ENCODE results near the gene EYA2. TPM values are rescaled to one million over a fixed set of nuclear protein-coding genes. Genes with fewer than 3 reads are reported as not detected.

EYA2 gene
- total RNA-seq, 1 experiment from 2014 or later: not detected

DNA sequence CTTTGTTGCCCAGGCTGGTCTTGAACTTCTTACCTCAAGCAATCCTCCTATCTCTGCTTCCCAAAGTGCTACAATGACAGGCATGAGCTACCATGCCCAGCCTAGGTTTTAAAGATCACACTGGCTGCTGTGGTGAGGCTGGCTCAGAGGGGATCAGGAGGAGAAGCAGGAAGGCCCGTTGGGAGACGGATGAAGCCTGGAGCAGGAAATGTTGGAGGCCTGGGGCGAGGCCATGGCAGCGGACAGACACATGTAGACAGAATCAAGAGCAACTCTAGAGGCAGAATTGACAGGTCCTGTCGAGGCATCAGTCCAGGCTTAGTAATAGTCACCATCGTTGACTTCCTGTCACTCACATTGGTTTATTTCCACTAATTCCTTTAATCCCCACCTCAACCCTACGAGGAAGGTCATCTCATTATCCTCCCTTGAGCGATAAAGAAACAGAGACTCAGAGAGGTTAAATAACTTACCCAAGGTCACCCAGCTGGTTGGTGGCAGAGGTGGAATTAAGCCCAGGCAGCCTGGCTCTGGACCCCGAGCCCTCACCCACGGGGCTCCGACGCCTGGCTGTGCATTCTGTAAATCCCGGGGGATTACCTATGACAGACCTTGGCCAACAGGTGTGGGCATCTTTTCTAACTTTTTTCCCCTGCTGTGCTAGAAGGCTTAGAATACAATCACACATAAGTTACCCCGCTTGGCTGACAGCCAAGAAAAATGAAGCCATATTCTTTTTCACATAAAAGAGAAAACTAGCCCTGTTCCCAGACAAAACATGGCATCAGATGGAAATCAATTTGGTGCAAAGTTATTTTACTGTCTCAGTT is 113.4 kb downstream of the EYA2 start:
- no peak for DNase-seq (ENCODE audit: low read depth)

DNA sequence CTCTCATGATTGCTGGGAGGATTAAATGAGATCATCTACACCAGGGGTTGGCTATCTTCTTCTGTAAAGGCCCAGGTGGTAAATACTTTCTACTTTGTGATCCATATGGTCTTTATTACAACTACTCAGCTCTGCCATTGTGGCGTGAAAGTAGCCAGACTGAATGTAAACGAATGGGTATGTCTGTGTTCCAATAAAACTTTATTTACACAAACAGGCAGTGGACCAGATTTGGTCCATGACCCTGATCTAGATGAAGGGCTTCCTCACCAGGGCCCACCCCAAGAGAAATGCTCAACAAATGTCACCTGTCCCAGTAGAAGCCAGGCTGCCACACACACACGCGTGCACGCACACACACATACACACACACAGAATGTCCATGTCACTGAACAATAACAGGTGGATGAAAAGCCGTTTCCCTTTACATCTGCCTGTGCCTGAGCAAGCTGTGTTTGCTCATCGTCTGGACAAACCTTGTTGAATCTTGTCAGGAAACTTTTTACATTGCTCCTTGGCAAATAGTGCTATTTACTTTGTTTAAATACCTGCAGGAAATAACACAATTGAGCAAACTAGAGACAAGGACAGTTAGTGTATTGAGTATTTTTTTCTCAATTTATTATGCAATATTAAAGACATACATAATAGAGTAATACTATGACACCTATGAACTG is 114.3 kb downstream of the EYA2 start:
- no peak for DNase-seq (ENCODE audit: low read depth)

DNA sequence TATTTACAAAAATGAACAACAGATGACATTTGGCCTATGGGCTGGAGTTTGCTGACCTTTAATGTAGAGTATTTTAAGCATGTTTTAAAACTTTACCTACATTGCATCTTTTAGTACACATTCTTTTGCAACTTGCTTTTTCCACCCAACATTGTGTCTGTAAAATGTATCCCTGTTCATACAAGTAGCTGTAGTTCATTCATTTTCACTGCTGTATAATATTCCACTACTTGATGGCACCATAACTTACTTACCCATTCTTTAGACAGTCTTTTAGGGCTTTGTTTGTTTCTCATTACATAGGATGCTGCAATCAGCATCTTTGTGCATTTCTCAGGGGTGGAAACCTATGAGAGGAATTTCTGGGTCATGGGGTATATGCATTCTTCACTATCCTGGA is 115.1 kb downstream of the EYA2 start:
- DNase-seq (ENCODE audit: low read depth): no peak

DNA sequence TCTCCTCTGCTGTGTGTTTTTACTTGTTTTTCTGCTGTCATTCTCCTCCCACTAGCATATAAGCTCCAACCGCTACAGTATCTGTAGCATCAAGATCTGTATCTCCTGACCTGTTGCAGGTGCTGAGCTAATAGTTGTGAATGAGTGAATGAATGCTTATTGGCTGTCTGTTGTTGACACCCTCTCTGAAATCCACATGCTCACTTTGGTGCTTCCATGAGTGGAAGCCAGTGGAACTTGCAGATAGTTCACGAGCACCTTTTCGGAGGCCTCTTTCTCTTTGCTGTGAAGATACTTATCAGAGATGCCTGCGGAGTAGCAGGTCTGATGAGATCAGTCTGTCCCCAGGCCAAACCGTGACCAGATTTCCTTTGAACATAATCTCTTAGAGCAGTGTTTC is 117.3 kb downstream of the EYA2 start:
- no peak for DNase-seq (ENCODE audit: low read depth)

GRCh38 chr20:47013606-47014005 is 119.0 kb downstream of the EYA2 start:
- no peak for DNase-seq (ENCODE audit: low read depth)

DNA sequence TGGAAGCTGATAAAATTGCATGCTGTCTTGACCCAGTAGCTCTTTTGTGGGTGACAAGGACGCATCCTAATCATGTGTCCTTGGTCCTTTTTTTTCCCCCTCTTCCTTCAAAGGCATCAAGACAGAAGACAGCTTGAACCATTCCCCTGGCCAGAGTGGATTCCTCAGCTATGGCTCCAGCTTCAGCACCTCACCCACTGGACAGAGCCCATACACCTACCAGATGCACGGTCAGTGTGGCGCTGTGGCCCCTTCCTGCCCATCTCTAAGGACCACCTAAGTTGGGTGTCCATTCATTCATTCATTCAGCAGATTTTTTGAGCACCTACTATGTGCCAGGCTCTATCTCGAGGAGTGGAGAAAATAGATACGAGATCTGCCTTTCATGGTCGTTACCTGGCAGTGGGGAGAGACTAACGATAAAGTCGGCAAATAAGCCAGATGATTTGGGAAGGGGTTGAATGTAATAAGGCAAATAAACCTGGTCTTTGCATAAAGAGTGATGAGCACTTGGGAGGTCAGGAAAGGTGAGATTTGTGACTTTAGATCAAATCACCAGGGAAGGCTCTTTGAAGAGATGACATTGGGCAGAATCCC is 121.5 kb downstream of the EYA2 start:
- no peak for DNase-seq (ENCODE audit: low read depth)

- no peak for DNase-seq (ENCODE audit: low read depth)
These were observed 123.7 kb downstream of the EYA2 start for GRCh38 chr20:47018381-47018780.

- peak; percentile 38 for DNase-seq (ENCODE audit: low read depth)
These were observed 124.6 kb downstream of the EYA2 start for GRCh38 chr20:47019121-47019824.

DNA sequence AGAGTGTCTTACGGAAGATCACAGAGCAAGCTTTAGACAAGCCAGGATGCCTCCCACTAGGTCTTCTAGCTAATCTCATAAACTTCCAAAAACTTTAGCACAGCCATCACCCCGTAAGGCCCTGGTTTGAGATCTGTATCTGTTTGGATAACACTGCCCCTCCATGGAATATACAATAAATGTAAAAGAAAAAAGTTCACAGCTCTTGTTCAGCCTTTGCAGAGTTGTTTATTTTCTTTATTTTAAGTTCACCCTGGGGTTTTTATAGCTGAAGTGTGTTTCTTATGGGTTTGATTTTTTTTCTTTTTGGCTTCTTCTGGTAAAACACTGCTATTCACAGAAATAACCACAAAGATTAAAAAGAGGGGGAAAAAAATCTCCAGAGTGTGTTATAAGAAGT is 125.6 kb downstream of the EYA2 start:
- DNase-seq (ENCODE audit: low read depth): no peak

DNA sequence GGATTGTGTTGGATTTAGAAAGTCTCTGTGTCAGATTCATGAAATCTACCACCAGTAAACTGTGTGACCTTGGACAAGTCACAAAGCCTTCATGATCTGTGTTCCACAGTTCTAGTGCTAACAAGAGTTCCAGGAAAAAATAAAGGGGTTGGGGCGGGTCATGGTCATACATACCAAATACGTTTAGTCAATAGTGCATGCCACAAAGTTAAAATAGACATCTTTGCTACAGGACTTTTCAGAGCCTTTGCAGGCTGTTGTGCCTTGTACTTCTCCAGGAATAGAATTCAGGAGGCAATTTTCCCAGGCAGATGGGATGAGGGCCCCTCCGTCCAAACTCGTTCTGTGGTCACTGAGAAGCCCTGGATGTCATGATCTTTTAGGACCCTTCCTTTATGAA is 127.2 kb downstream of the EYA2 start:
- no peak for DNase-seq (ENCODE audit: low read depth)

DNA sequence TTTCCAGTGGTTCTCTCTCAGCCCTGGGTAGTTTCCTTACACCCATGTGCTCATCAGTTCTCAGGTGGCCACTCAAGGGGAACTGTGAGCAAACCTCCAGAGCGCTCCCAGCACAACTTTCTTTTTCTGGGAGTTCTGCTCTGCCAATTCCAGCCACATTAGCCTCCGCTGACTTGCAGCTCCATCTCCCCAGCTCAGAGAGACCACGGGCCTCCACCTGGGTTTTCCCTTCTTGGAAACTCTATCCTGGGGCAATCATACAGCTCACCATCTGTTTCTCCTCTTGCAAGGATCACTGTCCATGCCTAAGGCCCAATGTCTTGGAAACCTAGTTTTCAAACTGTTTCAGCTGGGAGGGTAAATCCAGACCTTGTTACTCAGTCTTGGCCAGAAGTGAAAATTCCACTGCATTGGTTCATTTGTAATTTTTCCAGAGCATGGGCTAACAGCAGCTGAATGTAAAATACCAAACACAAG is 129.9 kb downstream of the EYA2 start:
- peak; percentile 64 for DNase-seq (ENCODE audit: low read depth)

GRCh38 chr20:47027042-47027441 is 132.4 kb downstream of the EYA2 start:
- peak; percentile 13 for DNase-seq (ENCODE audit: low read depth)

GRCh38 chr20:47027456-47027855 is 132.8 kb downstream of the EYA2 start:
- no peak for DNase-seq (ENCODE audit: low read depth)

DNA sequence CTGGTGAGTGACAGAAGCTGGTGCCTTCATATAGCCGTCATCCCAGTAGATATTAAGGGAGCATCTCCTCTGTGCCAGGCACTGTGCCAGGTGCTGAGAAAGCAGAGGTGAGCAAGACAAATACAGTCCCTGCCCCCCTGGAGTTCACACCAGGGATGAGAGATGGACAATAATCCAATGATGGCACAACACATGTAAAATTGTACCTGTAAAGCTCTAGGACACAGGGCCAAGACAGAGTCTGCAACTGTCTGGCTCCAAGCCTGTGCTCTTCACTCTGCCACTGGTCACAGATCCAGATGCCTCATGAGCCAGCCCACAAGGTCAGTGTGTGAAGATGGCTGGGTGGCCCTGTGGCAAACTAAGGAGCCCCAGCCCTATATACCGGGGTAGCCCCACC is 133.8 kb downstream of the EYA2 start:
- DNase-seq (ENCODE audit: low read depth): no peak

- DNase-seq (ENCODE audit: low read depth): no peak
These were observed 135.2 kb downstream of the EYA2 start for GRCh38 chr20:47029845-47030244.

GRCh38 chr20:47030271-47030810 is 135.7 kb downstream of the EYA2 start:
- DNase-seq (ENCODE audit: low read depth): no peak

- no peak for DNase-seq (ENCODE audit: low read depth)
These were observed 136.4 kb downstream of the EYA2 start for GRCh38 chr20:47031004-47031403.

DNA sequence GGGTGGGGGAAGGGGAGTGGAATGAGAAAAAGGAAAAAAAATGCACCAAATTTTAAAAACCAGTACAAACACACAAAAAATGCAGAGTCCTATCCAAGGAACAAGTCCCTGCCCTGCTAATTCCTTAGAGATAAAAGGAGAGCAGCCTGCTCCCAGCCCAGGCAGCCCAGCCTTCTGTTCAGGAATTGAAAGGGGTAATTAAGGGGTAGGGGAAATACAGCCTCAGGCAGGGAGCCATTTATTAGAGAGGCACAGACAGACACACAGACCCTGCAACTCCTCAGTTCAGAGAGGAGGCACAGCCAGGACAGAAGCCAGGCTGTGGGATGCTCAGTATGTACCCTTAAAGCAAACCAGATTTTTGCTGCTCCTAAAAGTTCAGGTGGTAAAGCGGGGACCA is 137.2 kb downstream of the EYA2 start:
- DNase-seq (ENCODE audit: low read depth): no peak

DNA sequence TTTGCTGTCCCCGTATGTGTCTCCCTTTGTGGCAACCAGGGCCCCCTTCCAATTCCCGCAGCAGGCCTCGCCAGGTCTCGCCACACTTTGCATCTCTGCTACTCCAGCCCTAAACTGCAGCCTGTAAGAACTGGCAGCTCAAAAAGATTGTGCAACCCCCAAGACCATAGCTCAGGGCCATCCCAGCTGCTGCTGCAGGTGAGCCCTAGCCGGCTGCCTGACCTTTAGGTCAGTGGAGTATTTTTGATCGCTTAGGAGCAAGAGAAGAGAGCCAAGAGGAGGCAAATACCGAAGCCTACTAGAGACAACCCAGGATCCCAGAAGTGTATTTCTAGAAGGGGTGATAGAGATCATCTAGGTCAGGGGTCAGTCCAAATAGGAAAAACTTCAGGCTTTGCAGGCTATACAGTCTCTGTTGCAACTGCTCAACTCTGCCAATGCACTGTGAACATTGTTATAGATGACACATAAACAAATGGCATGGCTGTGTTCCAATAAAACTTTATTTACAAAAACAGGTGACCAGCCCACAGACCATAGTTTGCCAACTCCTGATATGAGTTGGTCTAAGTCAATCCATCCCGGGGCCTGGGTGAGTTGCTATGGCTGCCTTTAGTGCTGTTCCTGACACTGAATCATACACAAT is 138.4 kb downstream of the EYA2 start:
- DNase-seq (ENCODE audit: low read depth): no peak

DNA sequence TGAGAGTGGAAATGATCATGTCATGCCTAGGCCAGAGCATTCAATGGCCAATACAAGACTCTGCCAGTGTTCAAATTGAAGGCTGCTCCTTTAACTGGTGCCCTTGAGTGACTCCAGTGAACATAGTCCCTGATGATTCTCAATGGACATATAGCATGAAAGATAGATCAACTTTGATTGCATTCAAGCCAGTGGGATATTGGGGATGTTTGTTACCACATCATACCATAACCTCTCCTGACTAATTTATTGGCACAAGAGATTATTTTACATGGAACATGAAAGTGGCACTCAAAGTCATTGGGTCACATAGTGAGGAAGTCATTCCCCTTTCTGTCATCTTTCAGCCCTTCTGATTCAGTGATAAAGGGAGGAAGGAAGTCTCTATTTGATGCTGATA is 139.0 kb downstream of the EYA2 start:
- DNase-seq (ENCODE audit: low read depth): no peak

DNA sequence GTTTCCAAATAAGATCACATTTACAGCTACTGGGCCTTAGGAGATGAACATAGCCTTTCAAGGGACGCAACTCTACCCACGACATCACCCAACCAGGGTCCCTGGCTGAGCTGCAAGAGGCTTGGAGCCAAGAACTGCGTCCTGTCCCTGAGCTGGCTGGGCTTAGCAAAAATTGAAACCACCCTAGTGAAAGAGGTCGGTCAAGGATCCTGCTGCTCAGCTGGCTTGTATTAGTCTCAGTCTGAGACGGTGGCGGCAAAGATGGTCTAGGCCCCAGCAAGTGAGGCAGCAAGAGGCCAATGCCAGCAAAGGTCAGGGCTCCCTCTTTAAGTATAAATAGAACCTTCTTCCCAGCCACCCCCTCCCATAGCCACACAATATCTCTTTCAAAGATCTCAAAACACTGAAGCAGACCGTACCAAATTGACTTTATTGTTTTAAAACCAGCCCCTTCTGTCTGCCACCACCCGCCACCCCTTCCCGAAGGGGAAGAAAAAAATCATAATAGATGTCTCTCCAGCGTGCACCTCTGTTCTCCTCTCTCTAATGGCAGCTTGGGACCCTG is 140.5 kb downstream of the EYA2 start:
- DNase-seq (ENCODE audit: low read depth): peak; percentile 64

Measured in RPMI7951 (cell line).